Measurements from ENCODE around the gene RHD. TPM values are rescaled to one million over a fixed set of nuclear protein-coding genes. Genes with fewer than 3 reads are reported as not detected.
"Not testable (repeated sequence)": the region's sequence is repeated elsewhere in the genome, so short reads cannot be mapped to it uniquely, and the experiment has no call there.

The RHD gene
- polyA plus RNA-seq, 3 donors: 0.53 TPM; not detected in 2

GRCh38 chr1:25259813-25260212, 12.5 kb upstream of the RHD start:
- Histone ChIP-seq H3K36me3 (replicated peaks in 1 of 2; ENCODE audit: control insufficient read depth in 1 of 2, insufficient read depth in 2 of 2, low read length in 2 of 2) (peaks cover 3 to 12% of the 10 kb centered on the region in 2 donors), H3K4me1 (ENCODE audit: control insufficient read depth in 1 of 2, insufficient read depth in 2 of 2, low read length in 2 of 2) (peaks cover 10 to 18% of the 10 kb centered on the region in 2 donors), H4K20me1 (ENCODE audit: insufficient read depth, low read length) (peaks cover 56% of the 10 kb centered on the region), H3K27ac (ENCODE audit: low read depth in 1 of 2, low read length in 2 of 2) (peak overlapping the region in 1 of 2 donors; percentile 61)
- H2AFZ ChIP-seq (ENCODE audit: insufficient read depth, low read depth, low read length, poor library complexity, severe bottlenecking); H3K9me3 Mint-ChIP-seq; H3K27me3 Mint-ChIP-seq (ENCODE audit: low read depth in 3 of 3); intact Hi-C loops (cut with micrococcal nuclease); H3K9me3 ChIP-seq (replicated peaks in 1 of 2; ENCODE audit: control insufficient read depth in 1 of 2, insufficient read depth in 1 of 2, low read length in 2 of 2); H3K4me3 ChIP-seq (replicated peaks in 1 of 3; ENCODE audit: low read depth in 2 of 3, low read length in 3 of 3); H3K4me3 Mint-ChIP-seq; H3K79me2 ChIP-seq (ENCODE audit: insufficient read depth, low read length); H3K4me2 ChIP-seq (replicated peaks; ENCODE audit: extremely low read depth, low read length, poor library complexity, severe bottlenecking); H3K9ac ChIP-seq (ENCODE audit: insufficient read depth, low read length, poor library complexity, severe bottlenecking); H3K27me3 ChIP-seq (ENCODE audit: control insufficient read depth in 2 of 2, insufficient read depth in 2 of 2, low read length in 2 of 2): not testable (repeated sequence)
- peak; percentile 9 for TF ChIP-seq CTCF (IDR thresholded peaks at IDR 0.05)
- H3K27ac Mint-ChIP-seq: peak overlapping the region; percentile 68 to 88 (median 76)
- no CpG with 5 or more reads among the region's 7 CpGs for WGBS (ENCODE audit: insufficient coverage)
- peak; percentile 31 to 56 (median 52) for DNase-seq
- peaks cover 12 to 13% of the 10 kb centered on the region in 2 donors for H3K36me3 Mint-ChIP-seq
- peaks cover 16% of the 10 kb centered on the region for H3K4me1 Mint-ChIP-seq

DNA sequence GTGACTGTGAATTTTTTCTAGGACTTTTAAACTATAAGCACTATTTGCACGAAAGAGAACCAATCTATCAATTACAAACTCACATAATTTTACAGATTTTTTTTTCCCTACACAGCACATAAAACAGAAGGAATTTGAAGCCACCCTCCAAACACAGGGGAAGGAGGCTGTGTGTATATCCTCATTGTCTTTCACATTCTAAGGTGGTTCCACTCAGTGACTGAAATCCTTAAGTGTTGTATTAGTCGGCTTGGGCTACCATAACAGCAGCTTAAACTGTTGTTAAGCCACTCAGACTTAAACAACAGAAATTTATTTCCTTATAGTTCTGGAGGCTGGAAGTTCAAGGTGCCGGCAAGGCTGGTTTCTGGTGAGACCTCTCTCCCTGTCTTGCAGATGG, 12.0 kb upstream of the RHD start:
- WGBS (ENCODE audit: insufficient coverage): 75% methylated on average over 1 of the region's 3 CpGs
- Mint-ChIP-seq H3K27ac (peak overlapping the region; percentile 68 to 88 (median 79)), H3K4me1 (peaks cover 16% of the 10 kb centered on the region), H3K36me3 (peaks cover 12 to 13% of the 10 kb centered on the region in 2 donors)
- H2AFZ ChIP-seq (ENCODE audit: insufficient read depth, low read depth, low read length, poor library complexity, severe bottlenecking); H3K27me3 ChIP-seq (ENCODE audit: control insufficient read depth in 2 of 2, insufficient read depth in 2 of 2, low read length in 2 of 2); intact Hi-C loops (cut with micrococcal nuclease); H3K4me3 ChIP-seq (replicated peaks in 1 of 3; ENCODE audit: low read depth in 2 of 3, low read length in 3 of 3); H3K79me2 ChIP-seq (ENCODE audit: insufficient read depth, low read length); H3K4me2 ChIP-seq (replicated peaks; ENCODE audit: extremely low read depth, low read length, poor library complexity, severe bottlenecking); H3K9me3 Mint-ChIP-seq; H3K9ac ChIP-seq (ENCODE audit: insufficient read depth, low read length, poor library complexity, severe bottlenecking); H3K27me3 Mint-ChIP-seq (ENCODE audit: low read depth in 3 of 3); H3K9me3 ChIP-seq (replicated peaks in 1 of 2; ENCODE audit: control insufficient read depth in 1 of 2, insufficient read depth in 1 of 2, low read length in 2 of 2); H3K4me3 Mint-ChIP-seq: not testable (repeated sequence)
- H4K20me1 ChIP-seq (ENCODE audit: insufficient read depth, low read length): peaks cover 52% of the 10 kb centered on the region
- H3K27ac ChIP-seq (ENCODE audit: low read depth in 1 of 2, low read length in 2 of 2): peak overlapping the region in 1 of 2 donors; percentile 61
- H3K4me1 ChIP-seq (ENCODE audit: control insufficient read depth in 1 of 2, insufficient read depth in 2 of 2, low read length in 2 of 2): peaks cover 10 to 18% of the 10 kb centered on the region in 2 donors
- peaks cover 3 to 12% of the 10 kb centered on the region in 2 donors for H3K36me3 ChIP-seq (replicated peaks in 1 of 2; ENCODE audit: control insufficient read depth in 1 of 2, insufficient read depth in 2 of 2, low read length in 2 of 2)
- peak in 1 of 3 donors; percentile 0 for DNase-seq

DNA sequence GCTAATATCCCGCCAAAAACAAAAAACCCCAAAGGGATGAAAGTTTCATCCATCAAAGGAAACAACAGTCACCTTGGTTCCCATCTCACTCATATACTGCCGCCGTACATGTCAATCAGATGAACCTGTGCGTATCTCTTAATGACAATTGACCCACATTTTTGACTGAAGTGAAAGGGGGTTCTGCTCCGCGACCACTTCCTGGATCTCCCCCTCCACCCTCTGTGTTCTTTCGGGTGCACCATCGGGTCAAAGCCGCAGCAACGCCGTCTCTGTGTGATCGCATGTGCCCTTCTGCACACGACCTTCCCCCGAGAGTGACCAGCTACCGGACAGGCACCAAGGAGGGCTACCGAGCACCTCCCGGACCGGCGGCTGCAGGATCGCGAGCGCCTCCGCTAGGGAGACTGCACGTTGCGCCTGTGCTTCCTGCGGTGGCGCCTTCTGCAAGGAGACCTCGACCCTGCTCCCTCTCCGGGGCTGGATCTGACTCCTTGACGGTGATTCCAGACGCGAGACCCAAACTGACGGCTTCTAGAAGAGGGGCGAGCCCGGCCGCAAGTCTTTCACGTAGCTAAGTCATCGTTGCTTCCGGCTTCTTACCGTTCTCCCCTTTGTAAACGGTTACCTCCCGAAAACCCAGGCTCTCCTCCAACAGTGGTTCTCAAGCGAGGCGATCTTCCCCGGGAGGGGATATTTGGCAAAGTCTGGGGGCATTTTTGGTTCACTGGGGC, 5.6 kb upstream of the RHD start:
- H2AFZ ChIP-seq (ENCODE audit: insufficient read depth, low read depth, low read length, poor library complexity, severe bottlenecking); H3K27me3 Mint-ChIP-seq (ENCODE audit: low read depth in 3 of 3); H3K27ac ChIP-seq (ENCODE audit: low read depth in 1 of 2, low read length in 2 of 2); H3K27me3 ChIP-seq (ENCODE audit: control insufficient read depth in 2 of 2, insufficient read depth in 2 of 2, low read length in 2 of 2); H3K9ac ChIP-seq (ENCODE audit: insufficient read depth, low read length, poor library complexity, severe bottlenecking); H3K79me2 ChIP-seq (ENCODE audit: insufficient read depth, low read length); H3K9me3 Mint-ChIP-seq; DNase-seq; H3K4me1 ChIP-seq (ENCODE audit: control insufficient read depth in 1 of 2, insufficient read depth in 2 of 2, low read length in 2 of 2); H3K9me3 ChIP-seq (replicated peaks in 1 of 2; ENCODE audit: control insufficient read depth in 1 of 2, insufficient read depth in 1 of 2, low read length in 2 of 2); H4K20me1 ChIP-seq (ENCODE audit: insufficient read depth, low read length); intact Hi-C loops (cut with micrococcal nuclease): not testable (repeated sequence)
- peaks cover 23% of the 10 kb centered on the region for H3K4me1 Mint-ChIP-seq
- H3K27ac Mint-ChIP-seq: peak overlapping the region in 3 of 7 donors; percentile 64 to 85 (median 67)
- Histone ChIP-seq H3K36me3 (replicated peaks in 1 of 2; ENCODE audit: control insufficient read depth in 1 of 2, insufficient read depth in 2 of 2, low read length in 2 of 2) (peaks cover 3 to 12% of the 10 kb centered on the region in 2 donors), H3K4me2 (replicated peaks; ENCODE audit: extremely low read depth, low read length, poor library complexity, severe bottlenecking) (peak overlapping the region; percentile 60), H3K4me3 (replicated peaks in 1 of 3; ENCODE audit: low read depth in 2 of 3, low read length in 3 of 3) (peak overlapping the region; percentile 46 to 70 (median 70))
- H3K36me3 Mint-ChIP-seq: peaks cover 12 to 13% of the 10 kb centered on the region in 2 donors
- no CpG with 5 or more reads among the region's 45 CpGs for WGBS (ENCODE audit: insufficient coverage)
- peak overlapping the region; percentile 86 to 95 for H3K4me3 Mint-ChIP-seq

Measured in CD14-positive monocyte (primary cell).